Anterior cingulate cortex (tissue), 58 donors: ENCODE measurements around the gene CMKLR1.

Experiments
- DNase-seq, 58 donors: peaks; one replicate each; lab custom pipeline; 2025; lab: John Stamatoyannopoulos, UW

Gene CMKLR1

GRCh38 chr12:108240928-108241327, 98.2 kb downstream of the CMKLR1 start:
- no peak for DNase-seq

DNA sequence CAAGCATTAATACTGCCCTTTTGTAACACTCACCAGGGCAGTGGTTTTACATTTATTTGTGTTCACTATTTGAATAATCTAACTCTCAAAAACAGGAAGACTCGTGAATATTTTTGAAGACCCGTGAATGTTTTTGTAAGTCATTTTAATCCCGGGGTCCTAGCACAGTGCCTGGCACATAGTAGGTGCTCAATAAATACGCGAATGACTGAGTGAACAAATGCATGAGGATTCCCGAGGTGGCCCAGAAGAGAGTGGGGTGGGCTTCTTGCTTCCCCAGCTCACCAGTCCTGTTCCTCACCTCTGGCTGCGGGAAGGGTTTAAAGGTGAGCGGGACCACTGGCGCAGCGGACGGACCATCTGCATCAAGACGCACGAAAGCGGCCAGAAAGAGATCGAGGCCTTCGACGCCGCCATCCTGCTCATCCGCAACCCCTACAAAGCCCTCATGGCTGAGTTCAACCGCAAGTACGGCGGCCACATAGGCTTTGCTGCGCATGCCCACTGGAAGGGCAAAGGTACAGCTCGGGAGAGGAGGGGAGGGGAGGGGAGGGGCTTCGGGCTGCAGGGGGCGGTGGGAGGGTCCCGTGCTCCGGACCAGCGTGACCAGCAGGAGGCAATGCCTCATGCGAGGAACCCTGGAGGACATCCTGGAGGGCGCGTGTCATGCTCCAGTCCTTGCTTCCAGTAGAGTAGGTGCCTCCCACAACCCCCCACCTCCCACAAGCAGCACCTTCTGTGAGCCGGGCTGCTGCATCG, 98.9 kb downstream of the CMKLR1 start:
- no peak for DNase-seq

DNA sequence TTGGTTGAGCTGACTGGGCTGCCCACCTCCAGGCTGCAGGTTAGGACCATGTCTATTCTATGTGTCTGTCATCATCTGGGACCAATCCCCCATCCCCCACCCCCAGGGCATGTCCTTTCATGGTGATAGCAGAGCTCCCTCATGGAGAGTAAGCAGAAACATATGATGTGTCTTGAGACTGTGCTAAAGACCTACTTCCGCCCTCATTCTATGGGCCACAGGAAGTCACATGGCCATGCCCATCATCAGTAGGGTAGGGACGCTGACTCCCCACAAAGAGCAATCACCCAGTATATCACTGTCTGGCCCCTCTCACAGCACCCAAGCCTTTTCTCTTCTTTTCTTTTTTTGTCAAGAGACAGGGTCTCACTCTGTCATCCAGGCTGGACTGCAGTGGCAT, 99.7 kb downstream of the CMKLR1 start:
- DNase-seq: no peak

- no peak for DNase-seq
Observed at GRCh38 chr12:108238474-108238873, 100.6 kb downstream of the CMKLR1 start.
